HepG2 (cell line): Measurements from ENCODE around the gene SPAG5. TPM values are rescaled to one million over a fixed set of nuclear protein-coding genes. Genes with fewer than 3 reads are reported as not detected.

Experiments
- ARNT ChIP-seq: fragments of 450-650 bp; IDR thresholded peaks from 2 replicates; pipeline ENCODE4 v1.6.1; 2017
- CAMTA2 ChIP-seq: sonication (generic); formaldehyde crosslinking; IDR thresholded peaks from 2 replicates; pipeline ENCODE4 v1.4.0; 2020; ENCODE audit warnings: mild to moderate bottlenecking, missing genetic modification reagents, borderline replicate concordance
- FOXK1 ChIP-seq: sonication (generic); formaldehyde crosslinking; IDR thresholded peaks from 2 replicates; pipeline ENCODE4 v1.4.0; 2020; ENCODE audit warnings: low read depth, missing genetic modification reagents, borderline replicate concordance
- FOXO1 ChIP-seq: sonication (generic); formaldehyde crosslinking; IDR thresholded peaks from 2 replicates; pipeline ENCODE4 v1.4.0; 2020; ENCODE audit warnings: missing genetic modification reagents
- GLMP ChIP-seq: sonication (generic); formaldehyde crosslinking; IDR thresholded peaks from 2 replicates; pipeline ENCODE4 v1.9.0; 2021; ENCODE audit warnings: missing genetic modification reagents, mild to moderate bottlenecking, borderline replicate concordance
- HDAC6 ChIP-seq: fragments of 200-600 bp; sonication (generic); IDR thresholded peaks from 2 replicates; pipeline ENCODE4 v1.7.0; 2017; ENCODE audit warnings: mild to moderate bottlenecking, antibody characterized with exemption, low read length, low read depth
- HNRNPUL1 ChIP-seq: fragments of 200-400 bp; formaldehyde crosslinking; IDR thresholded peaks from 2 replicates; pipeline ENCODE4 v1.6.1; 2017; ENCODE audit warnings: low read depth, mild to moderate bottlenecking, low read length, moderate library complexity
- JARID2 ChIP-seq: sonication (generic); formaldehyde crosslinking; IDR thresholded peaks from 2 replicates; pipeline ENCODE4 v1.8.1; 2023; ENCODE audit warnings: missing genetic modification reagents, inconsistent platforms; ENCODE audit not compliant: insufficient replicate concordance
- JDP2 ChIP-seq: sonication (generic); formaldehyde crosslinking; IDR thresholded peaks from 2 replicates; pipeline ENCODE4 v1.8.1; 2022; ENCODE audit warnings: missing genetic modification reagents, borderline replicate concordance
- KLF15 ChIP-seq: sonication (generic); formaldehyde crosslinking; IDR thresholded peaks from 2 replicates; pipeline ENCODE4 v1.8.1; 2023; ENCODE audit warnings: borderline replicate concordance, mild to moderate bottlenecking, inconsistent platforms, missing genetic modification reagents, mixed read lengths
- MED1 ChIP-seq: sonication (generic); formaldehyde crosslinking; IDR thresholded peaks from 2 replicates; pipeline ENCODE4 v1.4.0; 2020; ENCODE audit warnings: missing genetic modification reagents
- MTA3 ChIP-seq: sonication (generic); formaldehyde crosslinking; IDR thresholded peaks from 2 replicates; pipeline ENCODE4 v1.4.0; 2020; ENCODE audit warnings: missing genetic modification reagents
- MYNN ChIP-seq: sonication (generic); formaldehyde crosslinking; IDR thresholded peaks from 2 replicates; pipeline ENCODE4 v1.4.0; 2020; ENCODE audit warnings: mild to moderate bottlenecking, low read depth, missing genetic modification reagents
- NONO ChIP-seq, 2 experiments: fragments of 450-650 bp in 1 of 2; sonication (generic) in 1 of 2; formaldehyde crosslinking in 1 of 2; IDR thresholded peaks in 1 of 2; conservative IDR thresholded peaks in 1 of 2; 2 replicates each; pipeline versions ENCODE4 v1.6.1 to v1.8.0; 2017 to 2022; ENCODE audit warnings: mild to moderate bottlenecking in 1 of 2, missing genetic modification reagents in 1 of 2, moderate library complexity in 1 of 2
- PAWR ChIP-seq: sonication (generic); formaldehyde crosslinking; IDR thresholded peaks from 2 replicates; pipeline ENCODE4 v1.4.0; 2020; ENCODE audit warnings: missing genetic modification reagents, mild to moderate bottlenecking, borderline replicate concordance
- POLR2AphosphoS5 ChIP-seq: IDR thresholded peaks from 2 replicates; pipeline ENCODE4 v1.6.1; 2012; ENCODE audit warnings: low read depth, low read length
- ZBTB7A ChIP-seq: sonication (generic); formaldehyde crosslinking; IDR thresholded peaks from 2 replicates; pipeline ENCODE4 v1.8.0; 2022; ENCODE audit warnings: mild to moderate bottlenecking, missing genetic modification reagents
- ZNF12 ChIP-seq: sonication (generic); formaldehyde crosslinking; IDR thresholded peaks from 2 replicates; pipeline ENCODE4 v1.5.0; 2020; ENCODE audit warnings: missing genetic modification reagents
- ZNF646 ChIP-seq: sonication (generic); formaldehyde crosslinking; IDR thresholded peaks from 2 replicates; pipeline ENCODE4 v1.9.0; 2021; ENCODE audit warnings: mild to moderate bottlenecking, missing genetic modification reagents
- polyA plus RNA-seq, 8 experiments: library from polyadenylated mRNA; depleted of rRNA in 3 of 8; stranded (reverse) in 7 of 8; unstranded in 1 of 8; fragments of >200 nt; fragmentation: Illumina TruSeq in 4 of 8; extraction: Trizol in 4 of 8; gene quantifications; 2 replicates each; pipeline versions ENCODE4 v1.2.1 to v1.2.3, GENCODE V29; 2011 to 2016; ENCODE audit warnings: low read depth in 4 of 8, missing spikeins in 1 of 8, mixed read lengths in 1 of 8; ENCODE audit not compliant: insufficient read depth in 1 of 8
- total RNA-seq, 5 experiments: library from RNA; depleted of rRNA; stranded (reverse); fragments of >200 nt; fragmentation: Illumina TruSeq; extraction: Trizol; gene quantifications; 2 replicates each; pipeline ENCODE4 v1.2.3, GENCODE V29; 2016; ENCODE audit warnings: low read depth in 1 of 5
- TF ChIP-seq, protein P1 (sequence below): sonication (generic); formaldehyde crosslinking; IDR thresholded peaks from 2 replicates; pipeline ENCODE4 v1.8.1; 2023; ENCODE audit warnings: mild to moderate bottlenecking, inconsistent platforms, moderate library complexity, missing genetic modification reagents, borderline replicate concordance

SPAG5 gene
- total and polyA plus RNA-seq, 2 of the 13 experiments (the other 11 are each of a cell fraction or from before 2014, with no cell fraction given): 41.4 to 98.0 TPM

DNA sequence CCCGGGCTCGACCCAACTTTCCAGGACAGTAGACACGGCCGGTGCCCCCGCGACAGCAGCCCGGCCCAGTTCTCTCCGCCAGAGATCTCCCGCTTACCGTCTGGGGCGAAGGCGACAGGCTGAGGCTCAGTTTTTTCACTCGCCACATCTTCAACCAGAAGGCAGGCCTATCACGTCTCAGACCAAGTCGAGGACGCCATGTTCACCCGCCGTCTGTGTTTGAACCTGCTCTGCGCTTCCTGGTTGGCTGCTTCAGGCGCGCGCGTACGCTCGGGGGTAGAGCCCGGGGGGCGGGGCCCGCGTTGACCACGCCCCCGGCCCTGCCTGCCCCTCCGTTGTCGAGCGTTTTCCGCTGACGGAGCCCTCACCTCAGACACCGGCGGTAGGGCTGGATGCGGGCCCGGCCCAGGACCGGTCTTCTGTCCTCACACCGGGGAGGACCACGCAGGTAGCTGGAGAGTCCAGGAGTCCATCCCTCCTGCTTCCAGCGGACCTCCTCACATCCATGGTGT is at the start of gene SPAG5 (continued):
- TF ChIP-seq FOXO1 (CRISPR knock-in tag) (no peak), MYNN (CRISPR knock-in tag) (no peak), FOXK1 (CRISPR knock-in tag) (no peak), HNRNPUL1 (no peak), PAWR (CRISPR knock-in tag) (no peak), KLF15 (CRISPR knock-in tag) (no peak), NONO (IDR thresholded peaks at IDR 0.05) (no peak), NONO (CRISPR knock-in tag; conservative IDR thresholded peaks at IDR 0.05) (peak; percentile 55; the same call in 1 of the 2 replicates), GLMP (CRISPR knock-in tag) (no peak), MED1 (CRISPR knock-in tag) (peak; percentile 63; the same call in 1 of the 2 replicates), ZNF12 (CRISPR knock-in tag) (no peak), HDAC6 (no peak), MTA3 (CRISPR knock-in tag) (no peak), CAMTA2 (CRISPR knock-in tag) (peak; percentile 66; the same call in 1 of the 2 replicates), ZBTB7A (CRISPR knock-in tag) (no peak), JDP2 (CRISPR knock-in tag) (no peak), POLR2AphosphoS5 (peak; percentile 76), ARNT (no peak), JARID2 (CRISPR knock-in tag) (no peak), ZNF646 (CRISPR knock-in tag) (no peak; the same call in 1 of the 2 replicates)
- TF ChIP-seq, protein P1, sequence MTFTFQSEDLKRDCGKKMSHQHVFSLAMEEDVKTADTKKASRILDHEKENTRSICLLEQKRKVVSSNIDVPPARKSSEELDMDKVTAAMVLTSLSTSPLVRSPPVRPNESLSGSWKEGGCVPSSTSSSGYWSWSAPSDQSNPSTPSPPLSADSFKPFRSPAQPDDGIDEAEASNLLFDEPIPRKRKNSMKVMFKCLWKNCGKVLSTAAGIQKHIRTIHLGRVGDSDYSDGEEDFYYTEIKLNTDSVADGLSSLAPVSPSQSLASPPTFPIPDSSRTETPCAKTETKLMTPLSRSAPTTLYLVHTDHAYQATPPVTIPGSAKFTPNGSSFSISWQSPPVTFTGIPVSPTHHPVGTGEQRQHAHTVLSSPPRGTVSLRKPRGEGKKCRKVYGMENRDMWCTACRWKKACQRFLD: no peak; the same call in 1 of the 2 replicates
